HG03045 (cell line): ENCODE data around the gene NIPBL.
A peak's percentile ranks its signal among the peaks of the same experiment; 100 is the strongest.
"Not testable (repeated sequence)": the region's sequence is repeated elsewhere in the genome, so short reads cannot be mapped to it uniquely, and the experiment has no call there.

ENCODE experiments used
- ATAC-seq: cut with Tn5 transposase; IDR thresholded peaks from one replicate; pipeline ENCODE4 v1.9.1; 2021; ENCODE audit warnings: mild to moderate bottlenecking, moderate library complexity; ENCODE audit not compliant: unreplicated experiment

NIPBL gene

DNA sequence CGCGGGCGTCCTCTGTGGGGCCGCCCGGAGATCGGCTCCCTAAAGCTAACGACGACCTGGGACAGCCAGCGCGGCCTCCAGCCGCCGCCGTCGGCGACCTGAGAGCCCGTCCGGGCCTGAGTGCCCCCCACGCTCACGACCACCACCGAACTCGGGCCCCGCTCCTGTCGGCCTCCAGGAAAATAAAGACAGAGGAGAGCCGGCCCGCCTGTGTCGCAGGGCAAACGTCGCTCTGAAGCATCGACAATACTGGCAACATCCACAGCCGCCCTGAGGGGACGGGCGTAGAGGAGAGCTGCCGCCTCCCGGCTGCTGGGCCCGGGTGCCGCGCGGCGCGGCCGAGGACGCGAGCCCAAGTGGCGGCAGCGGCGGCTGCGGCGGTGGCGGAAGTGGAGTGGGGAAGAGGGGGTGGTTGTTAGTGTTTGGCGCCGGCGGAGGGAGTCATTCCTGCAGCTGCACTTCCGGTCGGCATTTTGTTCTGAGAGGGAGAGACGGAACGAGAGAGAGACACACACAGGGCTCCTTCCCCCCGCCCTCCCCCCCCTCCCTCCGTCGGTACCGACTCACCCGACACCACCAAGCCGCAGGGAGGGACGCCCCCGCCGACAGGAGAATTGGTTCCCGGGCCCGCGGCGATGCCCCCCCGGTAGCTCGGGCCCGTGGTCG is at the start of gene NIPBL:
TSS of gene NIPBL (plus strand) at position 471 of the 666 bp plus-strand sequence. CDS start 76,928 bp downstream, outside the sequence.
- peak; percentile 69 for ATAC-seq

- ATAC-seq: no peak
Measured at GRCh38 chr5:36832274-36832673, 44.3 kb upstream of the NIPBL start.

DNA sequence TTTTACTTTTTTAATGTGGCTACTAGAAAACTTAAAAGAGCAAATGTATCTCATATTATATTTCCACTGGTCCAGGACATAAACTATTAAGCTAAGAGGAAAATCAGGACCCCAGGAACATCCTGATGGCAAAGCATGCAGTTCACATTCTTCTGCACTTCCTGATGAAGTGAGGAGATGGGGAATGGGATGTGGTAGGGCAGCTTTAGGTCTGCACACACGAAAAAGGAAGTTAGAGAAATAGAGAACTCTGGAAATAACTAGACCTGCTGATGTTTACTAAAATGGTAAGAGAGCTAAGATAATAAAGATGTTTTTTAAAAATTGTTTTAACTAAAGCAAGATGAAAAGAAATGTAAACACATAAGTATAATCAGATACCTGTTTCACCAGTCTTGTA is 39.7 kb upstream of the NIPBL start:
- ATAC-seq: no peak

DNA sequence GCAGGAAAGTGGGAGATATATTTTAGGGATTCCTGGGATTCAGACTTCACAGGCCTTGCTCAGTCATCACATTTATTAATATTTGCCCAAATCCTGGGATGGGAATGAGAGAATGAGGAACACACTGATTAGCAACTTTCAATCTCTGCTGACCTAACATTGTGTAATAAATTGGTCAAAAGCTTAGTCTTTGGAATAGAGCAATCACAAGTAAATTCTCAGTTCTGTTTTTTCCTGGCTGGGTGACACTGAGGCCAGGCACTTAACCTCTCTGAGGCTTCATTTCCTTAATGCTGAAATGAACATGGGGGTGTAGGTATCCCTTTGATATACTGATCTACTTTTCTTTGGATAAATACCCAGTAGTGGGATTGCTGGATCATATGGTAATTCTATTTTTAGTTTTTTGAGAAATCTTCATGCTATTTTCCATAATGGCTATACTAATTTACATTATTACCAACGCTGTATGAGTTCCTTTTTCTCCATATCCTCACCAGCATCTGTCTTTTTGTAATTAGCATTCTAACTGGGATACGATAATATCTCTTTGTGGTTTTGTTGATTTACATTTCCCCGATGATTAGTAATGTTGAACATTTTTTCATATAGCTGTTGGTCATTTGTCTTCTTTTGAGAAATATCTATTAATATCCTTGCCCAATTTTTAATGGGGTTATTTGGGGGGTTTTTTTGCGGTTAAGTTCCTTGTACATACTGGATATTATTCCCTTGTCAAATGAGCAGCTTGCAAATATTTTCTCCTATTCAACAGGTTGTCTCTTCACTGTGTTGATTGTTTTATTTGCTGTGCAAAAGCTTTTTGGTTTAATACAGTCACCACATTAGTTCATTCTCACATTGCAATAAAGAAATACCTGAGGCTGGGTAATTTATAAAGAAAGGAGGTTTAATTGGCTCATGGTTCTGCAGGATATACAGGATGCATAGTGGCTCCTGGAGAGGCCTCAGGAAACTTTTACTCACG is 36.8 kb upstream of the NIPBL start:
- ATAC-seq: no peak

GRCh38 chr5:36841677-36842076 is 34.9 kb upstream of the NIPBL start:
- ATAC-seq: no peak

- no peak for ATAC-seq
Measured at GRCh38 chr5:36842087-36842486, 34.5 kb upstream of the NIPBL start.

- ATAC-seq: no peak
Measured at GRCh38 chr5:36844305-36844704, 32.3 kb upstream of the NIPBL start.

GRCh38 chr5:36848545-36848944 is 28.0 kb upstream of the NIPBL start:
- ATAC-seq: not testable (repeated sequence)

DNA sequence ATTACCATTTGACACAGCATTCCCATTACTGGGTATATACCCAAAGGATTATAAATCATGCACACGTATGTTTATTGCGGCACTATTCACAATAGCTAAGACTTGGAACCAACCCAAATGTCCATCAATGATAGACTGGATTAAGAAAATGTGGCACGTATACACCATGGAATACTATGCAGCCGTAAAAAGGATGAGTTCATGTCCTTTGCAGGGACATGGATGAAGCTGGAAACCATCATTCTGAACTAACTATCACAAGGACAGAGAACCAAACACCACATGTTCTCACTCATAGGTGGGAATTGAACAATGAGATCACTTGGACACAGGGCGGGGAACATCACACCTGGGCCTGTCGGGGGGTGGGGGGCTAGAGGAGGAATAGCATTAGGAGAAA is 23.7 kb upstream of the NIPBL start:
- ATAC-seq: not testable (repeated sequence)

GRCh38 chr5:36854402-36855140 is 22.0 kb upstream of the NIPBL start:
- ATAC-seq: no peak

DNA sequence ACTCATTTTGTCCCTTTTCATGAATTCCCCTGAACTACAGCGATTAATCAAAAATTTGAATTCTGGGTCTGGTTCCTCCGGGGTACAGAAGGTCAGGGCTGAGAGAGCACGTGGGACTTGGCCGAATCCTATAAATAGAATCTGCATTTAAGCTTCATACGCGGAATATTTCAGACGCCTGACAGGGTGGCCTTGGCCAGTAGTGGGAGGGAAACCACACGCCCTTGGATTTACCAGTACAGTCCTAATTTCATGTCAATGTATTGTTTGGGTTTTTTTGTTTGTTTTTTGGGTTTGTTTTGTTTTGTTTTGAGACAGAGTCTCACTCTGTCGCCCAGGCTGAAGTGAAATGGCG is 21.5 kb upstream of the NIPBL start:
- ATAC-seq: no peak

GRCh38 chr5:36861871-36862270 is 14.7 kb upstream of the NIPBL start:
- no peak for ATAC-seq

DNA sequence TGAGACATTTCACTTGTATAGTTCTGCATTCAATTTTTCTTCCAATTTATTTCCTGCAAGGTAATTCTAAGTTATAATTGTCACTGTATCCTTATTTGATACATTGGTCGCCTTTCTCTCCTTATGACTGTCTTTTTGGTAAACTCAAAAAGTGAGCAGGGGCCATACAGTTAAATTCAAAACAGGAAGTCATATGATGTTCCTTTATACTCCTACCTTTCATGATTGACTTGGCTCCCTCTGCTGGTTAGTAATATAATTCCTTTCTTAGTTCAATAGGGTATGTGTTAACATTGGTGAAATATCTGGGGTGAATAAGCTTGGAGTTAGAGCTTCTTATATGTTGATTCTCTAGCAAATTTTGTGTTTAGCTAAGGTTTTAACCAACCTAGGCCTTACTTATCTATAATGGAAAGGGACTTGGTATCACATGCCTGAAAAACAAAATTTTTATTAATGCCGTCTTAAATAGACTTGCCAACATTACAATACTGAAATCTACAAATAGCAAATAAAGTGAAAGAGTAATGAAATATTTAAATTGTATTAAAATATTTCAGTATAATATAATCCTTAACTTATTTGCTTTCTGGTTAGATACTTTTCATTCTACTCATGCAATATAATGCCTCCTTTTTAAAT is 6.0 kb upstream of the NIPBL start:
- peak; percentile 57 for ATAC-seq

DNA sequence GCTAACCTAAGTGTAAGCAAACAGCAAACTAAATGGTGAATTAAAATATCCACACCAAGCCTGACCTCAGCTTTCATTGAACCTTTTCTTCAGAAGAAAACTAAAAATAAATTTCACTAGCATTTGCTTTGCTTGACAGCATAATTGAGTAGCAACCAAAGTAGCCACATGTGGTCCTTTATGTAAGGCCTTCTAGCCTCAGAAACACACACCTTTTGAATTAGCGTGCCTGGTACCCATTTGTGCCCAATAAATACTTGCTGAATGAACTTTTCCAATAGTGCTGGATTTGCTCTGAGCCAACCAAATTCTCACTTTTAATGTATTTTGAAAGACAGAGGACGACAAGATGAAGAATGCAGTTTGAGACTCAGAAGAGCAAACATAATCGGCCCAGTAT is 2.1 kb upstream of the NIPBL start:
- ATAC-seq: no peak

DNA sequence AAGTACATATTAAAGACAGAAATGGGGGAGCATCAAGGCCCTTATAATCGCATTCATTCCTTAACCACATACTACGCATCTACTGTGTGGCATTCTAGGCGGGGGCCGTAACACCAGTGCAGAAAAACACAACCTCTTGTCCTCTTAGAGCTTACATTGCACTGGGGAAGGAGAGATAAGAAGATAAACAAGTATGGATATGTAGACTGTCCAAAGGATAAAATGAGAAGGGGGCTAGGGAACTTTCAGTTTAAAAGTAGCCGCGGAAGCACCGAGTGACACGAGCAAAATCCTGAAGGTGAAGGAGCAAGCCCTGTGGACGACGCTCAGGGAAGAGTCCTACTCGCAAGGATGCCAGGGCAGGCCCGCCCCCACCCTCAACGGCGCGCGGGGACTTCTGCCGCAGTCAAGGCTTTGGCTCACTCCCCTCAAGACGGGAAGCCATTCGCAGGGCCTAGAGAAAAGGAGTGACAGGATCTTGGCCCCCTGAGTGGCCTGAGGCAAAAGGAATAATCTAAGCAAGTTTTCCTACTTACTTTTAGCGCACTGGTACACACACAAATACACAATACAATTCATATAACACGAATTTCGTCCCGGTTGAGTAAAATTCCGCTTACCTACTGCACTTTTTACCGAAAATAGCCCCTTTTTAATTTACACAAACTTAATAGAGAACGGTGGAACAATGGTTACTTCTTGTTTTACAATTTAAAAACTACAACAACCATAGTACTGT is 1.3 kb upstream of the NIPBL start:
- ATAC-seq: no peak

DNA sequence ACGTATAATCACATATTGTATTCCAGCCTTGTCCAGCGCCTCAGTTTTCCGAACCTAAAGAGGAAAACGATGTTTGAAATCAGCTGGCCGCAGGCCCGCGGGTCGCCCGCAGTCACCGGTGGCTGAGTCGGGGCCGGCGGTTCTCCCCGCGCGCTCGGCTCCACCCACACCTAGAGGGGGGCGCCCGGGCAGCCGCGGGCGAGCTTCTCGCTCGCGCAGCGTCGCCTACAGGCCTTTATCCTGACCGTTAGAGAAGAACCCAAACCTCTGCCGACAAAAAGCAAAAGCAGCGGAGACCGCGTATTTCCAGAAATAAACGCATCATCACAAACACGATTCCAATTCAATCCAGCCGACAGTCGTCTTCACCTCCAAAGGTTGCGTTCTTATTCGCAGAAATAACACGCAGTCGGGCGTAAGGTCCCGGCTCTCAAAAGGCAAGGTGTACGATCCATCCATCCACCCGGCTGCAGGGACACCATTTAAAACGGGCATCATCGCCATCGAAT is 725 bp upstream of the NIPBL start:
- peak; percentile 67 for ATAC-seq

GRCh38 chr5:36876965-36877666 is 547 bp downstream of the NIPBL start:
- ATAC-seq: peak; percentile 28

DNA sequence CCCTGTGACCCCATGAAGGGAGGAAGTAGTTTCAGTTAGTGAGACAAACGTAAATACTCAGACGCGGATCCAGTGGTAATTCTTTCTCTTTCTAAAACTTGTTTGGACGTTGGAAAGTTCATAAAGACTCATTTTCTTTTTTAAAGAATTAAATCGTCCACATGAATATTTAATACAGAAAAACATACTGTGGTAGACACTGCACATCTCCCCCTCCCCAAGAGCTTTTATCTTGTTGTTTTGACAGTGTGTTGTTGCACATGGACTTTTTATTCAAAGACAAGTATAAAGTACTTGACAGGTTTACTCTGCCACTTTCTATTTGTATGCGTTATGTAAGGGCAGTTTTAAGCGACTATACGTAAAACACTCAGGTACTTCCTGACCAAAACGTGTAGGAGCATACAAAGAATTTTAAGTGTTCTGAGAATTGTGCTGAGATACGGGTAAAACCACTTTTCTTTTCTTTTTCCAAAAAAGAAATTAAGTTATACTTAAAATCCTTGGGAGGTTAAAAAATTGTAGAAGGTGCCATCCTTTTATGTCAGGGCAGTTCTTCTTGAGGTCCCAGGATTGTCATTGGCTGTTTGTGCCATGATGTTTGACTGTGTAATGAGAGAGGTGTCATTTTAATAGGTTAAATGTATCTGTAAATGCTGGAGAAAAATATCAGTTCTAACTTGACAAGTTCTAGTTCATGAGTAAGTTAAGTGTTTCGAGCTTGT is 1.3 kb downstream of the NIPBL start:
- ATAC-seq: no peak
